HG02759 (cell line): ENCODE measurements around the gene IDUA.
"Not testable (repeated sequence)": the region's sequence is repeated elsewhere in the genome, so short reads cannot be mapped to it uniquely, and the experiment has no call there.

Source experiments
- ATAC-seq: cut with Tn5 transposase; IDR thresholded peaks from one replicate; pipeline ENCODE4 v1.9.1; 2021; ENCODE audit warnings: mild to moderate bottlenecking, moderate library complexity; ENCODE audit not compliant: unreplicated experiment

Gene IDUA

GRCh38 chr4:999240-999863 lies 12.5 kb downstream of the IDUA start:
- not testable (repeated sequence) for ATAC-seq

DNA sequence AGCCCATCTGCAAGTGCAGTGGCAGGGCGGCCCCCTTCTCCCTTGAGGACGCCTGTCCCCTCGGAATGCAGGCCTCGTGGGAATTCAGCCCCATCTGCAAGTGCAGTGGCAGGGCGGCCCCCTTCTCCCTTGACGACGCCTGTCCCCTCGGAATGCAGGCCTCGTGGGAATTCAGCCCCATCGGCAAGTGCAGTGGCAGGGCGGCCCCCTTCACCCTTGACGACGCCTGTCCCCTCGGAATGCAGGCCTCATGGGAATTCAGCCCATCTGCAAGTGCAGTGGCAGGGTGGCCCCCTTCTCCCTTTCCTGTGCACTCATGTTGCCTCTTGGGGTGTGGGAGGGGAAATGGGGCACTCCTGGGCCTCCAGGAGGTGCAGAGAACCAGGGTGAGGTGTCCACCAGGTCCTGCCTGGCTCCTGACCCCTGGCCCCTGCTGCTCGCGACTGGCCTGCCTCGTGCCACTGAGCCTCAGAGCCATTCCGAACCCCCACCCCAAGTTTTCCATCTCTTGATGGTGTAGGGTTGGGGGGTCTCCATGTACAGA lies 13.1 kb downstream of the IDUA start:
- ATAC-seq, result no peak

DNA sequence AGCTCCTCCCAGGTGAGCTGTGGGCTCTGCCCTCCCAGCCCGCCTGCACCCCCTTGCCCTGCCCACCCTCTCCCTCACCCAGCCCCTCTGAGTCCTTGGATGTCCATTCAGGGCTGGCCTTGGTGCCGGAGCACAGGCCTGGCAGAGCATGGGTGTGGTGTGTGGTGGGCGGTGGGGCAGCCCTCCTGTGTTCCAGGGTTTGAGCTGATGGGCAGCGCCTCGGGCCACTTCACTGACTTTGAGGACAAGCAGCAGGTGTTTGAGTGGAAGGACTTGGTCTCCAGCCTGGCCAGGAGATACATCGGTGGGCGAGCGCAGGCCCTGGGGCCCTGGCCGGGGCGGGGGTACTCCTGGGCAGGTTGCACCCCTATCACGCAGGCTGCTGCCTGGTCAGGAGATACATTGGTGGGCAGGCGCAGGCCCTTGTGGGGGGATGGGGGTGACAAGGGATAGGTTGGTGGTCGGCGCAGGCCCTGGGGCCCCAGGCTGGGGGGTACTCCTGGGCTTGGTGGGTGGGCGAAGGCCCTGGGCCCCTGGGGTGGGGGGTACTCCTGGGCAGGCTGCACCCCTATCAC lies 13.9 kb downstream of the IDUA start:
- no peak for ATAC-seq

- ATAC-seq, result no peak
Observed at GRCh38 chr4:1001561-1002130, 14.8 kb downstream of the IDUA start.

DNA sequence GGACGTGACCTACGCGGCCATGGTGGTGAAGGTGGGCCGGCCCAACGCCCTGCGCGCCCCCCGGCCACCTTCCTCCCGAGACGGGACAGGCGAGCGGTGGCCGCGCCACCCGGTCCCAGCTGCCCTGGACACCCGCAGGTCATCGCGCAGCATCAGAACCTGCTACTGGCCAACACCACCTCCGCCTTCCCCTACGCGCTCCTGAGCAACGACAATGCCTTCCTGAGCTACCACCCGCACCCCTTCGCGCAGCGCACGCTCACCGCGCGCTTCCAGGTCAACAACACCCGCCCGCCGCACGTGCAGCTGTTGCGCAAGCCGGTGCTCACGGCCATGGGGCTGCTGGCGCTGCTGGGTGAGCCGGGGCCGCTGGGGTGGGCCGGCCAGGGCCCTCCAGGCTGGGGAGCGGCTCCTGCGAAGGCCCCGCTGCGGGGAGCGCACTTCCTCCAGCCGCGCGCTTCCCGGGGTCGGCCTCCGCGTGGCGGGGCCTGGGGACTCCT lies 15.3 kb downstream of the IDUA start:
- ATAC-seq, result no peak

DNA sequence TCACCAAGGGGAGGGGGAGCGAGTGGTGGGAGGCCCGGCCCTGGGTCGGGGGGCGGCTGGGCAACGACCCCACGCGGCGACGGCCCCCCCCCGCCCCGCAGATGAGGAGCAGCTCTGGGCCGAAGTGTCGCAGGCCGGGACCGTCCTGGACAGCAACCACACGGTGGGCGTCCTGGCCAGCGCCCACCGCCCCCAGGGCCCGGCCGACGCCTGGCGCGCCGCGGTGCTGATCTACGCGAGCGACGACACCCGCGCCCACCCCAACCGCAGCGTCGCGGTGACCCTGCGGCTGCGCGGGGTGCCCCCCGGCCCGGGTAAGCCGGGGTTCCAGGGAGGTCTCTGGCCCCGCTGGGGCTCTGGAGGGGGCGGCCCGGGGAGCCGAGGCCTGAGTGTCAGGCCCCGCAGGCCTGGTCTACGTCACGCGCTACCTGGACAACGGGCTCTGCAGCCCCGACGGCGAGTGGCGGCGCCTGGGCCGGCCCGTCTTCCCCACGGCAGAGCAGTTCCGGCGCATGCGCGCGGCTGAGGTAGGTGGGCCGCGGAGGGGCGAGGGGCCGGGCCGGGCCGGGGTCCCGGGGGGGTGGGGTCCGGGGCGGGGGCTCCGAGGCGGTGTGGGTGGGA lies 15.9 kb downstream of the IDUA start:
- no peak for ATAC-seq

DNA sequence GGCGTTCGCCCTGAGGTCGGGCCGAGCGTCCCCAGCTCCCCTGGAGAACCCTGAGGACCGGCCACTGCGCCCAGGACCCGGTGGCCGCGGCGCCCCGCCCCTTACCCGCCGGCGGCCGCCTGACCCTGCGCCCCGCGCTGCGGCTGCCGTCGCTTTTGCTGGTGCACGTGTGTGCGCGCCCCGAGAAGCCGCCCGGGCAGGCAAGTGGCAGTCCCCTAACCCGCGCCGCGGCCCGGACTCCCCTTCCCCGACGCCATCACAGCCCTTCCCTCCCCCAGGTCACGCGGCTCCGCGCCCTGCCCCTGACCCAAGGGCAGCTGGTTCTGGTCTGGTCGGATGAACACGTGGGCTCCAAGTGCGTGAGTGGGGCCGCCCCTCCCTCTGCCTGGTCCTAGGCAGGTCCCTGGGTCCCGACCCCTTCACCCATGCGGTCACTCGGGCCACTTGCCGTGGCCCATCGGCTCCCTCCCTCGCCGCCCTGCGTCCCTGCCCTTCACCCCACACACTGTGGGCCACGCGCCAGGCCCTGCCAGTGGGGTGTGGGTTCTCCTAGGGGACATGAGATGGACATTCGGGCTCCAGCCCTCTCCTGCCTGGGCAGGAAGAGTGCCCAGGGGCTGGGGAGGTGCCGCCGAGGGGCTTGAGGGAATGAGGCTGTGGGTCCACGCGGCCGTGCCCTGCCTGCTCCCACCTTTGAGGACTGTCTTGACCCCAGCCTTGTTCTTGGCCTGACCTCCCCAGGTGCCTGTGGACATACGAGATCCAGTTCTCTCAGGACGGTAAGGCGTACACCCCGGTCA lies 16.6 kb downstream of the IDUA start:
- ATAC-seq, result no peak

DNA sequence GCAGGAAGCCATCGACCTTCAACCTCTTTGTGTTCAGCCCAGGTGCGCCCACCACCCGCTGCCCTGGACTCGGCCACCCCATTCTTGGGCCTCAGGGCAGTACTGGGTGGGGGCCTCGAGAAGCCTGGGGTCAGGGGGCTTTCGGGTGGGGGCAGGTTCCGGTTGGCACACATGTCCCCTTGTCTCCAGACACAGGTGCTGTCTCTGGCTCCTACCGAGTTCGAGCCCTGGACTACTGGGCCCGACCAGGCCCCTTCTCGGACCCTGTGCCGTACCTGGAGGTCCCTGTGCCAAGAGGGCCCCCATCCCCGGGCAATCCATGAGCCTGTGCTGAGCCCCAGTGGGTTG lies 17.2 kb downstream of the IDUA start:
- no peak for ATAC-seq

GRCh38 chr4:1004557-1005485 lies 18.0 kb downstream of the IDUA start:
- no peak for ATAC-seq

- no peak for ATAC-seq
Observed at GRCh38 chr4:1006856-1007255, 20.0 kb downstream of the IDUA start.

GRCh38 chr4:1008840-1009541 lies 22.1 kb downstream of the IDUA start:
- no peak for ATAC-seq

DNA sequence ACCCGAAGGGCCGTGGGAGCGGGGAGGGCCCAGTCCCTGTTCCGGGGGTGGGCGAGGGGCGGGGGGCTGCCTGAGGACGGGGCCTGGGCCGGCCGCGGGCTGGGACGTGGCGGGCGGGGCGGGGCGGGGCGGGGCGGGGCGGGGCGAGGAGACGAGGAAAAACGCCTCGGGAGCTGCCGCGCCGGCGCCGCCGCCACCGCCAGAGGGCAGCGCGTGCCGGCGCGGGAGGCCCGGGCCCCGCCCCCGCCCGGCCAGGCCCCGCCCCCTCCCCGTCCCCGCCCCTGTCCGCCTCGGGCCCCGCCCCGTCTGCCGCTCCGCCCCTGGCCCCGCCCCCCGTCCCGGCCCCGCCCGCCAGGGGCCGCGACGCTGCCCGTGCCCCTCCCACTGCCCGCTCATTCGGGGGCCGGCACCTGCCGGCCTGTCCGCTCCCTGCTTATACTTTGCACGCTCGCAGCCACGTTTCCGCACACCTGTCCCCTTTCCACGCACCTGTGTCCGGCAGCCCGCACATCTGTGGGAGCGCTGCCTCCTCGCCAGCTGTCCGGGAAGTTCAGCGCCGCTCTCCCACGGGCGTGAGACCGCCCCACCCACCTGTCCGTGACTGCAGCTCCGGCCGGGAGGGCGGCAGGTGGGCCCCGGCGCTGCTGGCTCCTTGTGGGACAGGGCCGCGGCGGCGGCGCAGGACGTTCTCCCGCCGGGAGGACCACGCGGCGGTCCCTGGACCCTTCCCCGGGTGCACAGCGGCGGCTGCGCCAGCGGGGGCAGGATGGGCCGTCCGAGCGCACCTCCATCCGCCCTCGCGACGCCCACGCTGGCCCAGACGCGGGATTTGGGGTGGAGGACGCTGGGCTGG lies 22.9 kb downstream of the IDUA start:
- ATAC-seq, result peak; percentile 47

GRCh38 chr4:1010395-1011021 lies 23.7 kb downstream of the IDUA start:
- ATAC-seq, result no peak

GRCh38 chr4:1011022-1011665 lies 24.3 kb downstream of the IDUA start, which contains the start of gene FGFRL1:
TSS of gene FGFRL1 (plus strand) at chr4:1011626. CDS start at chr4:1012486, 860 bp downstream.
- peak; percentile 48 for ATAC-seq

- peak; percentile 3 for ATAC-seq
Observed at GRCh38 chr4:1011666-1012033, 24.8 kb downstream of the IDUA start.

DNA sequence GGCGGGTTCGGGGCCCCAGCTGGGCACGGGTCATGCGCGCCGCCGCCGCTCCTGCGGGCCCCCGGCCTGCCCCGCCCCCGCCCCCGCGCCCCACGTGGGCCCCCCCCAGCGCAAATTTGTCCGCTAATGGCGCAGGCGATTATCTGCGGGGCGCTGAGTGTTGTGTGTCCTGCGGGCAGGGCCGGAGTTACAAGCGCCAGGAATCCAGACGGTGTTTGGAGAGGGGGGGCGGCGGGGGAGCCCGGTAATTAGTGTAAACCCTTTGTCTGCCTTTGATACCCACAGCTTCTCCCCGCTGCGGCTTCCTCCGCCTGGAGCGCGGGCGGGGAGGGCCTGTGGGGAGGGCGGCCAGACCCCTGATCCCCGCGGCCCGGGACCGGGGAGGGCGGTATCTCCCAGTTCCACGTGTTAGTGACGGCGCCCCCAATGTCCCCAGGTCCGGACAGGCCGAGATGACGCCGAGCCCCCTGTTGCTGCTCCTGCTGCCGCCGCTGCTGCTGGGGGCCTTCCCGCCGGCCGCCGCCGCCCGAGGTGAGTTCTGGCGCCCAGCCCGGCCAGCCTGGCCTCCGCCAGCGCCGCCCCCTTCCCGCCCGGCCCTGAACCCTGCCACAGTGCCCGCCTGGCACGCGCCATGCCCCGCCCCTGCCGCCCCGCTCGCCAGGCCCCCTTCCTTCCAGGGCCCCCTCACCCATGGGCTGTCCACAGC lies 25.3 kb downstream of the IDUA start:
- ATAC-seq, result no peak
